K562 (cell line): ENCODE data around the gene CD55. TPM values are rescaled to one million over a fixed set of nuclear protein-coding genes. Genes with fewer than 3 reads are reported as not detected.

Source experiments
- ATAC-seq: fragments of 200-7000 bp; cut with Tn5 transposase; 3 replicates; pipeline ENCODE4 v1.9.1; 2020; ENCODE audit warnings: moderate library complexity
- BruUV-seq: library from RNA; stranded (reverse); fragments of 400-500 nt; replicated peaks from 2 replicates; lab custom pipeline; 2021; lab: Mats Ljungman, UMichigan
- CTCF ChIA-PET: fragments of 300-600 bp; formaldehyde crosslinking; extraction: SDS; loops from one replicate; lab custom pipeline; 2021; ENCODE audit warnings: low intra/inter-chr PET ratio; lab: Yijun Ruan, JAX
- POLR2A ChIA-PET: fragments of 300-600, 350-650 bp; sonication (Branson Sonifier 250); formaldehyde crosslinking; extraction: SDS; loops from one replicate; lab custom pipeline; 2021; ENCODE audit warnings: antibody characterized with exemption, inconsistent platforms; lab: Yijun Ruan, JAX
- DNase-seq, 4 experiments: peaks; one replicate each; pipeline versions ENCODE4 v3.0.0 to v3.0.0-alpha.2; 2011 to 2018; ENCODE audit warnings: low spot score in 3 of 4, mixed read lengths in 3 of 4; ENCODE audit errors: extremely low read depth in 1 of 4
- FAIRE-seq: peaks from 2 replicates; lab custom pipeline; 2011; peaks lifted over from hg19 to GRCh38; lab: Jason Lieb, UNC
- H2AFZ ChIP-seq: 2 replicates; pipeline ENCODE4 v1.6.0; 2011; ENCODE audit warnings: low read depth, low read length, control low read depth, inconsistent platforms
- H3K27ac ChIP-seq: fragments of 200-600 bp; 3 replicates; pipeline ENCODE4 v1.8.0; 2011; ENCODE audit warnings: low read depth, mild to moderate bottlenecking, control low read depth, inconsistent platforms, low read length, moderate library complexity, mixed read lengths; ENCODE audit errors: extremely low read depth
- H3K27me3 ChIP-seq, 2 experiments: fragments of 300-600 bp in 1 of 2; 2 replicates in 1 of 2; 3 replicates in 1 of 2; pipeline versions ENCODE4 v1.6.0 to v1.8.0; 2011; ENCODE audit warnings: inconsistent platforms in 2 of 2, low read length in 2 of 2, mild to moderate bottlenecking in 1 of 2, mixed read lengths in 1 of 2, moderate library complexity in 1 of 2; ENCODE audit not compliant: control insufficient read depth in 2 of 2, insufficient read depth in 2 of 2
- H3K36me3 ChIP-seq: fragments of 300-600 bp; 3 replicates; pipeline ENCODE4 v1.8.0; 2011; ENCODE audit warnings: mild to moderate bottlenecking, low read length, inconsistent platforms; ENCODE audit not compliant: control insufficient read depth, insufficient read depth
- H3K4me1 ChIP-seq, 2 experiments: fragments of 200-600 bp in 1 of 2; replicated peaks in 1 of 2; 2 replicates in 1 of 2; 3 replicates in 1 of 2; pipeline versions ENCODE4 v1.5.1 to v1.8.0; 2011; ENCODE audit warnings: inconsistent platforms in 2 of 2, low read length in 2 of 2, mild to moderate bottlenecking in 1 of 2, mixed read lengths in 1 of 2, moderate library complexity in 1 of 2; ENCODE audit not compliant: control insufficient read depth in 2 of 2, insufficient read depth in 2 of 2
- H3K4me2 ChIP-seq: 2 replicates; pipeline ENCODE4 v1.6.1; 2011; ENCODE audit warnings: low read length, control low read depth, inconsistent platforms, mixed read lengths; ENCODE audit not compliant: insufficient read depth
- H3K4me3 ChIP-seq: fragments of 200-600 bp; sonication (generic), shearing (Covaris generic); 2 replicates; pipeline ENCODE4 v1.5.1; 2016; ENCODE audit warnings: control low read depth, inconsistent platforms
- H3K79me2 ChIP-seq: fragments of 200-600 bp; 3 replicates; pipeline ENCODE4 v1.8.0; 2011; ENCODE audit warnings: low read length, inconsistent platforms; ENCODE audit not compliant: control insufficient read depth, insufficient read depth
- H3K9ac ChIP-seq, 2 experiments: 2 replicates each; pipeline versions ENCODE4 v1.6.0 to v1.6.1; 2011; ENCODE audit warnings: low read depth in 2 of 2, low read length in 2 of 2, control low read depth in 1 of 2, inconsistent platforms in 1 of 2, mild to moderate bottlenecking in 1 of 2, mixed read lengths in 1 of 2; ENCODE audit not compliant: insufficient read depth in 1 of 2
- H3K9me1 ChIP-seq: one replicate; pipeline ENCODE4 v1.6.0; 2011; ENCODE audit warnings: inconsistent platforms, mild to moderate bottlenecking, low read length, moderate library complexity; ENCODE audit not compliant: control insufficient read depth, insufficient read depth
- H3K9me3 ChIP-seq: replicated peaks from 2 replicates; pipeline ENCODE4 v1.5.1; 2011; ENCODE audit warnings: low read depth, low read length, inconsistent platforms; ENCODE audit not compliant: control insufficient read depth, insufficient read depth
- H4K20me1 ChIP-seq: replicated peaks from 2 replicates; pipeline ENCODE4 v1.6.1; 2011; ENCODE audit warnings: low read length, inconsistent platforms, mixed read lengths; ENCODE audit not compliant: control insufficient read depth, insufficient read depth
- CHD4 ChIP-seq: fragments of 200-600 bp; sonication (generic); IDR thresholded peaks from 3 replicates; pipeline ENCODE4 v1.6.1; 2012; ENCODE audit warnings: low read depth, mild to moderate bottlenecking, mixed read lengths, low read length, inconsistent platforms; ENCODE audit not compliant: insufficient read depth, insufficient replicate concordance, poor library complexity, severe bottlenecking
- HNRNPK ChIP-seq: fragments of 200-400 bp; formaldehyde crosslinking; IDR thresholded peaks from one replicate; pipeline ENCODE4 v1.6.1; 2018; ENCODE audit warnings: mild to moderate bottlenecking, low read depth, low read length; ENCODE audit not compliant: poor library complexity, severe bottlenecking
- MEF2A ChIP-seq: IDR thresholded peaks from 2 replicates; pipeline ENCODE4 v1.6.1; 2011; ENCODE audit warnings: low read depth, mild to moderate bottlenecking, low read length, moderate library complexity; ENCODE audit not compliant: control insufficient read depth
- SRSF9 ChIP-seq: fragments of 200-400 bp; formaldehyde crosslinking; IDR thresholded peaks from 2 replicates; pipeline ENCODE4 v1.6.1; 2017; ENCODE audit warnings: low read depth, low read length, borderline replicate concordance
- ZBTB1 ChIP-seq: sonication (generic); formaldehyde crosslinking; IDR thresholded peaks from 2 replicates; pipeline ENCODE4 v1.8.1; 2023; ENCODE audit warnings: missing genetic modification reagents, low read depth, mild to moderate bottlenecking, borderline replicate concordance
- in situ Hi-C: fragments of 300-500 bp; cut with MboI; formaldehyde crosslinking; loops from 4 replicates; pipeline ENCODE4 v1.15.0; 2018; ENCODE audit warnings: inconsistent platforms, mixed read lengths
- intact Hi-C: fragments of 100-400 bp; cut with micrococcal nuclease; formaldehyde crosslinking; loops from 2 replicates; pipeline ENCODE4 v1.14.2; 2022
- polyA plus RNA-seq, 8 experiments: library from polyadenylated mRNA; depleted of rRNA in 4 of 8; stranded (reverse) in 5 of 8; unstranded in 3 of 8; fragments of >200 nt; fragmentation: Nextera tagmentation in 2 of 8; fragmentation: Illumina TruSeq in 1 of 8; extraction: Ambion mirVana in 2 of 8; extraction: Trizol in 1 of 8; gene quantifications; 2 replicates each; pipeline versions ENCODE4 v1.2.1 to v1.2.3, GENCODE V29; 2011 to 2014; ENCODE audit warnings: inconsistent platforms in 1 of 8, missing spikeins in 1 of 8
- total RNA-seq, 7 experiments: library from RNA; depleted of rRNA in 6 of 7; stranded (reverse); fragments of >200 nt in 6 of 7; fragmentation: Illumina TruSeq in 2 of 7; extraction: Trizol in 2 of 7; gene quantifications; 2 replicates each; pipeline versions ENCODE4 v1.2.1 to v1.2.3, GENCODE V29; 2011 to 2021; ENCODE audit warnings: low replicate concordance in 1 of 7
- TF ChIP-seq, protein P1 (sequence below): sonication (generic); IDR thresholded peaks from 2 replicates; pipeline ENCODE4 v1.6.1; 2016

The CD55 gene
- total and polyA plus RNA-seq, 9 of the 15 experiments (the other 6 are each of a cell fraction or from before 2014, with no cell fraction given), result 17.7 to 150 (median 97.0) TPM

DNA sequence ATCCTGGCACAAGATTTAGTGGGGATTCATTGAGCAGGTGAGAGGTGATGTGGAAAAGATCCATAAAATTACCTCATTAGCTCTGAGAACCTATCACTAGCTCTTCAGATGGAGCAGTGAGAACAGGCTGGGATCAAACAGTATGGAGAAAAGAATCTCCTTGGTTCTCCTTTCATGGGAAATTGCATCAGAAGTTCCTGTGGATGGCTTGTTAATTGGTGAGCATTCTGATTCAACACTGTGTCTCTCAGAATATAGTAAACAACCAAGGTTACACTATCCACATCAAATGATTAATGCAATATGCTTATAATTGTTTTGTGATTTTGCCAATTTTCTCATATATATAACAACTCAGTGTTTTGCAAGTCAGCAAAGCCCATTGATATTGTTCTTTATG, 8.3 kb upstream of the CD55 start (continued):
- TF ChIP-seq CHD4, result no peak
- TF ChIP-seq HNRNPK, result no peak
- no peak for TF ChIP-seq MEF2A
- TF ChIP-seq SRSF9, result no peak
- TF ChIP-seq, all 486 proteins: peak for 5

DNA sequence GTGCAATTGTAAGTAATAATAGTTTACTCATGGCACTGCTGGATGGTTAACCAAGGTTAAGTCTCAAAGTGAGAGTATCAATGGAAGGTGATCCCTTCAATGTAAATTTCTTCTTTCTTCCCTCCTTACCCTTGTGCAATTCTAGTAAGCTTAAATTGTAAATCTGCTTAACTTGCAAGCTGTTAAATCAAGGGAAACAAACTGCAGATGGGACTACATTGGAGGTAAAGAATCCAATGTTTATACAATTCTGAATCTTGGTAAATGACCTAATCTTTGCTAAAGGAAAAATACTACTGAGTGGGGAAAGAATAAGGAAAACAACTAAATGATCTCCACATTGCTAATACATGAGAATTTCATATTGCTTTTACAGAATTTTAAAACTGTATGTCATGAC, 6.7 kb upstream of the CD55 start:
- FAIRE-seq (no peak), ATAC-seq (no peak), DNase-seq (no peak)
- TF ChIP-seq, protein P1, sequence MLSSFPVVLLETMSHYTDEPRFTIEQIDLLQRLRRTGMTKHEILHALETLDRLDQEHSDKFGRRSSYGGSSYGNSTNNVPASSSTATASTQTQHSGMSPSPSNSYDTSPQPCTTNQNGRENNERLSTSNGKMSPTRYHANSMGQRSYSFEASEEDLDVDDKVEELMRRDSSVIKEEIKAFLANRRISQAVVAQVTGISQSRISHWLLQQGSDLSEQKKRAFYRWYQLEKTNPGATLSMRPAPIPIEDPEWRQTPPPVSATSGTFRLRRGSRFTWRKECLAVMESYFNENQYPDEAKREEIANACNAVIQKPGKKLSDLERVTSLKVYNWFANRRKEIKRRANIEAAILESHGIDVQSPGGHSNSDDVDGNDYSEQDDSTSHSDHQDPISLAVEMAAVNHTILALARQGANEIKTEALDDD, result 0 out of 2 replicates have a peak, but pooled peaks have one; percentile 41
- no peak for TF ChIP-seq ZBTB1 (CRISPR knock-in tag)
- in situ Hi-C loops, result no loop called here
- H3K4me1 ChIP-seq, result peaks cover 31 to 58% of the 10 kb centered on the region in 2 experiments
- no peaks in the 10 kb centered on the region for H3K9me3 ChIP-seq
- H2AFZ ChIP-seq, result no peak overlapping the region
- intact Hi-C loops, result no loop called here
- H3K9ac ChIP-seq, result no peak overlapping the region
- H3K36me3 ChIP-seq, result no peaks in the 10 kb centered on the region
- no peak overlapping the region for H3K4me3 ChIP-seq
- no peaks in the 10 kb centered on the region for H3K27me3 ChIP-seq
- ChIA-PET CTCF (no interaction called here), POLR2A (no interaction called here)
- BruUV-seq, result no TSS peak
- peaks cover 4% of the 10 kb centered on the region for H3K9me1 ChIP-seq
- no peaks in the 10 kb centered on the region for H4K20me1 ChIP-seq
- H3K27ac ChIP-seq, result no peak overlapping the region
- no peak overlapping the region for H3K4me2 ChIP-seq
- no peaks in the 10 kb centered on the region for H3K79me2 ChIP-seq
